Gastrocnemius medialis (tissue), 4 donors: Measurements from ENCODE around the gene RELA. TPM values are rescaled to one million over a fixed set of nuclear protein-coding genes. Genes with fewer than 3 reads are reported as not detected.

ENCODE experiments used
- ATAC-seq, 2 donors: fragments of 150-250 bp; one replicate each; pipeline ENCODE4 v1.9.1; 2016
- DNase-seq, 2 donors: peaks; one replicate each; pipeline ENCODE4 v3.0.0-alpha.2; 2019
- H3K27ac ChIP-seq, 4 donors: fragments of 200-600 bp; sonication (generic); 1 replicate in 1 of 4; 2 replicates in 3 of 4; pipeline ENCODE4 v1.5.1; 2016 to 2018; ENCODE audit warnings: mild to moderate bottlenecking in 2 of 4, moderate library complexity in 1 of 4
- H3K27me3 ChIP-seq, 3 donors: fragments of 200-600 bp; sonication (generic) in 2 of 3; 1 replicate in 1 of 3; 2 replicates in 2 of 3; pipeline versions ENCODE4 v1.5.1 to v1.6.0; 2016 to 2019; ENCODE audit warnings: mild to moderate bottlenecking in 1 of 3, moderate library complexity in 1 of 3
- H3K36me3 ChIP-seq, 2 donors: fragments of 200-600 bp; sonication (generic) in 1 of 2; one replicate each; pipeline ENCODE4 v1.5.1; 2017 to 2018
- H3K4me1 ChIP-seq, 2 donors: fragments of 200-600 bp; sonication (generic) in 1 of 2; one replicate each; pipeline ENCODE4 v1.5.1; 2016 to 2017; ENCODE audit warnings: mild to moderate bottlenecking in 2 of 2
- H3K4me3 ChIP-seq, 4 donors: fragments of 200-600 bp; sonication (generic) in 3 of 4; 1 replicate in 1 of 4; 2 replicates in 3 of 4; pipeline ENCODE4 v1.5.1; 2016 to 2019; ENCODE audit warnings: mild to moderate bottlenecking in 2 of 4
- H3K9me3 ChIP-seq, 3 donors: fragments of 200-600 bp; sonication (generic) in 2 of 3; 1 replicate in 1 of 3; 2 replicates in 2 of 3; pipeline ENCODE4 v1.5.1; 2016 to 2019
- POLR2A ChIP-seq, 2 donors: fragments of 450-650 bp; IDR thresholded peaks; one replicate each; pipeline ENCODE4 v1.6.1; 2017; ENCODE audit warnings: antibody characterized with exemption in 2 of 2, mild to moderate bottlenecking in 2 of 2, moderate library complexity in 2 of 2
- in situ Hi-C, 4 donors: fragments of 200-750 bp; cut with MboI; loops; one replicate each; pipeline versions ENCODE4 v1.15.0 to v1.8.0; 2017; ENCODE audit warnings: low sequenced_read_pairs in 4 of 4
- intact Hi-C: fragments of 100-400 bp; cut with DNase I; formaldehyde crosslinking; loops from one replicate; pipeline ENCODE4 v1.15.1; 2023; ENCODE audit warnings: low total_unique reads
- total RNA-seq, 4 donors: library from RNA; depleted of rRNA; stranded (reverse); fragments of >200 nt; gene quantifications; one replicate each; pipeline versions ENCODE4 v1.1.0 to v1.2.3, GENCODE V29; 2016
- TF ChIP-seq, protein P1 (sequence below), 5 experiments: fragments of 450-650 bp in 3 of 5; fragments of 200-600 bp in 2 of 5; sonication (generic) in 2 of 5; IDR thresholded peaks in 4 of 5; conservative IDR thresholded peaks in 1 of 5; 1 replicate in 4 of 5; 2 replicates in 1 of 5; pipeline ENCODE4 v1.5.1; 2016 to 2019; ENCODE audit warnings: antibody characterized with exemption in 5 of 5, mild to moderate bottlenecking in 3 of 5, moderate library complexity in 3 of 5

Gene RELA
- total RNA-seq, 4 donors from 2014 or later, result 39.7 to 68.3 (median 56.3) TPM

DNA sequence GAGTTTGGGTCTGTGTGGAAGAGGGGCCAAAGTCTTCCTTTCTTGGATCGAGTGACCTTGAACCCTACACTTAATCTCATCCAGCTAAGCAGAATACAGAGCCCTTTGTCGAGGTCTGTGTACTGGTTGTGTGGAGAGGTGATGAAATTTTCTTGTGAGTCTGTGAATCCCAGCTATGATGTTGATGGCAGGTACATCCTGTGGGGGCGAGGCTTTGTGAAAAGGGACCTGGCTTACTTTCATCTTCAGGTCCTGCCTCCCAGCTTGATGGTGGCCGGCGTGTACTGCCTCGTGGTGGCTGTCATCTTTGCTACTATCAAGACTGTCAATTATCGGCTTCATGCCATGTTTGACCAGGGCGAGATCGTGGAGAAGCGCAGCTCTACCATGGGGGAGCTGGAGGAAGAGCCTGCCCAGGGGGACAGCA lies 46.1 kb downstream of the RELA start:
- intact Hi-C loops (loop anchor here (5.0 kb wide), 2 partner anchors 96 to 346 kb away; partner anchors contain the start of genes KAT5 and SART1), in situ Hi-C loops (no loop called here)
- Histone ChIP-seq H3K27ac (peak overlapping the region; percentile 82 to 93 (median 91)), H3K4me1 (peaks cover 24 to 35% of the 10 kb centered on the region in 2 donors), H3K36me3 (peaks cover 0 to 41% of the 10 kb centered on the region in 2 donors), H3K9me3 (no peaks in the 10 kb centered on the region), H3K4me3 (peak overlapping the region; percentile 79 to 85 (median 80)), H3K27me3 (no peaks in the 10 kb centered on the region)
- TF ChIP-seq, protein P1, sequence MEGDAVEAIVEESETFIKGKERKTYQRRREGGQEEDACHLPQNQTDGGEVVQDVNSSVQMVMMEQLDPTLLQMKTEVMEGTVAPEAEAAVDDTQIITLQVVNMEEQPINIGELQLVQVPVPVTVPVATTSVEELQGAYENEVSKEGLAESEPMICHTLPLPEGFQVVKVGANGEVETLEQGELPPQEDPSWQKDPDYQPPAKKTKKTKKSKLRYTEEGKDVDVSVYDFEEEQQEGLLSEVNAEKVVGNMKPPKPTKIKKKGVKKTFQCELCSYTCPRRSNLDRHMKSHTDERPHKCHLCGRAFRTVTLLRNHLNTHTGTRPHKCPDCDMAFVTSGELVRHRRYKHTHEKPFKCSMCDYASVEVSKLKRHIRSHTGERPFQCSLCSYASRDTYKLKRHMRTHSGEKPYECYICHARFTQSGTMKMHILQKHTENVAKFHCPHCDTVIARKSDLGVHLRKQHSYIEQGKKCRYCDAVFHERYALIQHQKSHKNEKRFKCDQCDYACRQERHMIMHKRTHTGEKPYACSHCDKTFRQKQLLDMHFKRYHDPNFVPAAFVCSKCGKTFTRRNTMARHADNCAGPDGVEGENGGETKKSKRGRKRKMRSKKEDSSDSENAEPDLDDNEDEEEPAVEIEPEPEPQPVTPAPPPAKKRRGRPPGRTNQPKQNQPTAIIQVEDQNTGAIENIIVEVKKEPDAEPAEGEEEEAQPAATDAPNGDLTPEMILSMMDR (IDR thresholded peaks at IDR 0.05 in 4 of 5, conservative IDR thresholded peaks at IDR 0.05 in 1 of 5), result no peak
- TF ChIP-seq POLR2A (IDR thresholded peaks at IDR 0.05), result no peak
- DNase-seq (no peak), ATAC-seq (no peak)

- H3K27ac ChIP-seq, result peak overlapping the region; percentile 82 to 93 (median 91)
- peaks cover 0 to 41% of the 10 kb centered on the region in 2 donors for H3K36me3 ChIP-seq
- H3K27me3 ChIP-seq, result no peaks in the 10 kb centered on the region
- TF ChIP-seq, protein P1 (IDR thresholded peaks at IDR 0.05 in 4 of 5, conservative IDR thresholded peaks at IDR 0.05 in 1 of 5), result no peak
- TF ChIP-seq POLR2A (IDR thresholded peaks at IDR 0.05), result no peak
- ATAC-seq, result no peak
- no peak for DNase-seq
- H3K9me3 ChIP-seq, result no peaks in the 10 kb centered on the region
- intact Hi-C loops (loop anchor here (1.0 to 5.0 kb wide), 8 partner anchors 23 to 346 kb away; partner anchors contain the start of genes C11orf68, CFL1, DRAP1 and KAT5), in situ Hi-C loops (no loop called here)
- H3K4me3 ChIP-seq, result peak overlapping the region; percentile 79 to 85 (median 80)
- H3K4me1 ChIP-seq, result peaks cover 24 to 38% of the 10 kb centered on the region in 2 donors
Observed at GRCh38 chr11:65615950-65616574, 46.7 kb downstream of the RELA start.

DNA sequence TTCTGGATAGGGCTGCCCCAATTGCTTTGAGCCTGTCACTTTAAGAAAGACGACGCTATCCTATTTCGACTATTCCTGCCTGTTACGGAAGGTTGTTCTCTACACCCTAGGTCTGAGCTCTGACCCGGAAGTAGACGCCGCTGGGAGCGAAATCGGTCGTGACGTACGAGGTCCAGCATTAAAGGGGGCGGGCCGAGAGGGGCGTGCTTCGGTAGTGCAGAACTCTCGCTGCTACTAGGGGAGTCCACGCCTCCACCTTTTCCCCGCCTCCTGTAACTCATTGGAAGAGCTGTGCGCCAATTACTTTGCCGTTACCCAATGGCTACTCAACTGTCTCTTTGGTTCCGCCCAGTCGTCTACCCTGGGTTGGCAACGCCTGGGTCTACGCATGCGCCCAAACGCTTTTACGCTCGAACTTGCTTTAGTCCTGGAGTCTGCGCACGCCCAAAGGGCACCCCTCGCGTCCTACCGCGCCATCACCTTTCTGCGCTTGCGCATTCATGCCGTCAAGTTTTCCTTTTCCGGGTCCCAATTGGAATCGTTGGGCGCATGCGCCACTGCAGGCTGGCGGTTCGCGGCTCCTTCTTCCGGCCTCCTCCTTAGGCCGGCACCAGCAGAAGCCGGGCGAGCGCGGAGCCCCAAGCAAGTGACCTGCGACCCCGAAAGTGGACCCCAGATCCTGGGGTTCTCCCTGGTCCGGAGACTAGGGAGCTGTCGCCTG lies 47.3 kb downstream of the RELA start, which contains the start of gene PCNX3:
PCNX3 (plus strand) TSS at position 548 of the 721 bp plus-strand sequence. CDS start 536 bp downstream, outside the sequence.
- peak; percentile 27 to 75 for TF ChIP-seq POLR2A (IDR thresholded peaks at IDR 0.05)
- TF ChIP-seq, protein P1 (IDR thresholded peaks at IDR 0.05 in 4 of 5, conservative IDR thresholded peaks at IDR 0.05 in 1 of 5), result no peak
- Histone ChIP-seq H3K4me3 (peak within 1 kb of the TSS; percentile 79 to 85 (median 80)), H3K27ac (peak within 1 kb of the TSS; percentile 82 to 93 (median 91)), H3K27me3 (no peaks in the 10 kb centered on the region), H3K9me3 (no peaks in the 10 kb centered on the region), H3K36me3 (peaks cover 0 to 35% of the 10 kb centered on the region in 2 donors), H3K4me1 (peaks cover 30 to 44% of the 10 kb centered on the region in 2 donors)
- ATAC-seq, result peak; percentile 86 to 92
- DNase-seq, result peak; percentile 100
- in situ Hi-C loops, result no loop called here
- intact Hi-C loops, result loop anchor here (1.0 to 5.0 kb wide), 8 partner anchors 23 to 347 kb away; partner anchors contain the start of genes C11orf68, CFL1, DRAP1 and KAT5

DNA sequence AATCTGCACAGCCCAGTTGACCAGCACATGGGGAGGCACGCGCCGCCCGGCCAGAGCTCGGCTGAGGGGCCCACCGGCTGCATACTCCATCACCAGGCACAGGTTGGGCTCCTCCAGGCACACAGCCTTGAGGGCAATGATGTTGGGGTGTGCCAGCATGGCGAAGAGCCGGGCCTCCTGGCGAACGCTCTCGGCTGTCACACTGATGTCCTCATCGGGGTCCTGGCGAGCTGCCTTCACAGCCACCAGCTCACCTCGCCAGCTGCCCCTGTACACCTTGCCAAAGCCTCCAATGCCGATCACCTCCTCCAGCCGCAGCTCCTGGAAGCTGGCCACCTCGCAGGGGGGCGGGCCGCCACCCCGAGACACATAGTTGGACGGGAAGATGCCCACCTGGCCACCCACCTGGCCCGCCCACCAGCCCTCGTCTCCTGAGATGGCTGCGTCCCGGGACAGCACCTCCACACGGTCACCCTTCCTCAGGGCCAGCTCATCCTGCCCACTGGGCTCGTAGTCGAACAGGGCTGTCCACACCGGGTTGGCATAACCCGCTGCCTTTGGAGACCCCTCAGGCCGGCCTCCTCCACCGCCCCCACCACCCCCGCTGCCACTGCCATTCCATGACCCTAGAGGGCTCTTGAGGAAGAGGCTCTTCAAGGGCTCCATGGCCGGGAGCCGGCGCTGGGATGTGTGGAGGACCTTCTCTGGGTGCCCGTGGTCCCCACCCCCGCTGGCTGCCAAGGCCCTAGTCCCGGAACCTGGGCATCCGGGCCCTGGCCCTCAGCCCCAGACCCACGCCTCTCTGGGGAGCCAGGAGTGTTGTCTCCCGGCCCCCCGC lies 49.4 kb downstream of the RELA start:
- H3K4me1 ChIP-seq, result peaks cover 36 to 58% of the 10 kb centered on the region in 2 donors
- no peak for DNase-seq
- peaks cover 0 to 14% of the 10 kb centered on the region in 2 donors for H3K36me3 ChIP-seq

More for the DNA sequence above, 49.4 kb downstream of the RELA start:
- in situ Hi-C loops, result no loop called here
- intact Hi-C loops, result no loop called here
- TF ChIP-seq, protein P1 (IDR thresholded peaks at IDR 0.05 in 4 of 5, conservative IDR thresholded peaks at IDR 0.05 in 1 of 5), result no peak
- no peak for TF ChIP-seq POLR2A (IDR thresholded peaks at IDR 0.05)
- Histone ChIP-seq H3K27ac (peak overlapping the region; percentile 82 to 93 (median 91)), H3K27me3 (no peaks in the 10 kb centered on the region), H3K4me3 (peak overlapping the region; percentile 60 to 82 (median 74)), H3K9me3 (no peaks in the 10 kb centered on the region)
- ATAC-seq, result no peak
